ENCODE measurements around the gene STARD8.

Gene STARD8

DNA sequence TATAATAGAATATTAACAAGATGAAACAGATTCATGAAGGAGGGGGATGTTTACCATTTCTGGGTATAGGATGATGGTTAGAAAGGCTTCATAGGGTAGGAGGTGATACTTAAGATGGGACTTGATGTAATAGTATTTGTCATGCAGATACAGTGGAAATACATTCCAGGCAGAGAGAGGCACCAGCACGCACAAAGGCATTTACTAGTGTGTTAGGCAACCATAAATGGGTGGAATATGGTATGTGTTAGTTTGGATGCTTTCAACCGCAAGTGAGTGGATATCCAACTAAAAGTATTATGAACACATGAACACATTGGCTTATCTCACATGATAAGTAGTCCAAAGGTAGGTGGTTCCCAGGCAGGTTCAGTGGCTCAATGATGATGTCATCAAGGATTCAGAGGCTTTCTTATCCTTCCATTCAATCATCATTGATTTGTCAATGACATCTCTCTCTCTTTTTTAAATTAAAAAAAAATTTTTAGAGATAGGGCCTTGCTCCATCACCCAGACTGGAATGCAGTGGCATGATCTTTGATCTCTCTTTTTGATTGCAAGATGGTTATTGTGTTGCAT is 12.7 kb upstream of the STARD8 start:
- no peaks in the 10 kb centered on the region for H3K27me3 ChIP-seq (ENCODE audit: low read depth, low read length)
- no peak overlapping the region for H2AFZ ChIP-seq (ENCODE audit: low read depth, low read length)
- no peak overlapping the region for H3K4me3 ChIP-seq (ENCODE audit: low read length)
- no peaks in the 10 kb centered on the region for H3K79me2 ChIP-seq (ENCODE audit: low read length)
- no peak for TF ChIP-seq EZH2phosphoT487 (IDR thresholded peaks at IDR 0.05; ENCODE audit: low read depth)
- TF ChIP-seq, protein P1, sequence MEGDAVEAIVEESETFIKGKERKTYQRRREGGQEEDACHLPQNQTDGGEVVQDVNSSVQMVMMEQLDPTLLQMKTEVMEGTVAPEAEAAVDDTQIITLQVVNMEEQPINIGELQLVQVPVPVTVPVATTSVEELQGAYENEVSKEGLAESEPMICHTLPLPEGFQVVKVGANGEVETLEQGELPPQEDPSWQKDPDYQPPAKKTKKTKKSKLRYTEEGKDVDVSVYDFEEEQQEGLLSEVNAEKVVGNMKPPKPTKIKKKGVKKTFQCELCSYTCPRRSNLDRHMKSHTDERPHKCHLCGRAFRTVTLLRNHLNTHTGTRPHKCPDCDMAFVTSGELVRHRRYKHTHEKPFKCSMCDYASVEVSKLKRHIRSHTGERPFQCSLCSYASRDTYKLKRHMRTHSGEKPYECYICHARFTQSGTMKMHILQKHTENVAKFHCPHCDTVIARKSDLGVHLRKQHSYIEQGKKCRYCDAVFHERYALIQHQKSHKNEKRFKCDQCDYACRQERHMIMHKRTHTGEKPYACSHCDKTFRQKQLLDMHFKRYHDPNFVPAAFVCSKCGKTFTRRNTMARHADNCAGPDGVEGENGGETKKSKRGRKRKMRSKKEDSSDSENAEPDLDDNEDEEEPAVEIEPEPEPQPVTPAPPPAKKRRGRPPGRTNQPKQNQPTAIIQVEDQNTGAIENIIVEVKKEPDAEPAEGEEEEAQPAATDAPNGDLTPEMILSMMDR (IDR thresholded peaks at IDR 0.05; ENCODE audit: low read depth, low read length): no peak
- H3K9me3 ChIP-seq (ENCODE audit: insufficient read depth, low read length): no peaks in the 10 kb centered on the region
- no peak overlapping the region for H3K4me2 ChIP-seq (ENCODE audit: low read length)
- no peaks in the 10 kb centered on the region for H4K20me1 ChIP-seq (ENCODE audit: insufficient read depth, low read length)
- H3K9ac ChIP-seq (ENCODE audit: low read length): no peak overlapping the region
- no peaks in the 10 kb centered on the region for H3K4me1 ChIP-seq (ENCODE audit: low read length)
- H3K27ac ChIP-seq (ENCODE audit: low read length): no peak overlapping the region
- H3K36me3 ChIP-seq (replicated peaks; ENCODE audit: low read depth, low read length): no peaks in the 10 kb centered on the region

DNA sequence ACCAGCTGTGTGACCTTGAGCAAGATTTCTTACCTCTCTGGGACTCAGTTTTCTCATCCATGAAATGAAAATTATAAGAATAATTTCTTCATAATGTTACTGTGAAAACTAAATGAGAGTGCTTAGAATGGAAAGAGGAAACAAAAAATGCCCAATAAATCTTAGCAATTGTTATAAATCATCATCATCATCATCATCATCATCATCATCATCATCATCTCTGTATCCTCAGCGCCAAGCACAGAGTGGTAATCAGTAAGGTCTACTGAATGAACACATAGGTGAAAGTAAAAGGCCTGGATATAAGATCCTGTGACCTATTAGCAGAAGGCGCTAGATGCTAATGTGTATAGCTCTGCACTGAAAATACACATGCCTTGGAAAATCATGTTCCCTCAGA is 6.8 kb upstream of the STARD8 start:
- H3K4me1 ChIP-seq (ENCODE audit: low read length): no peaks in the 10 kb centered on the region
- no peaks in the 10 kb centered on the region for H3K36me3 ChIP-seq (replicated peaks; ENCODE audit: low read depth, low read length)
- TF ChIP-seq, protein P1 (IDR thresholded peaks at IDR 0.05; ENCODE audit: low read depth, low read length): no peak
- TF ChIP-seq EZH2phosphoT487 (IDR thresholded peaks at IDR 0.05; ENCODE audit: low read depth): no peak
- no peak overlapping the region for H3K4me3 ChIP-seq (ENCODE audit: low read length)
- H4K20me1 ChIP-seq (ENCODE audit: insufficient read depth, low read length): no peaks in the 10 kb centered on the region
- no peak overlapping the region for H3K27ac ChIP-seq (ENCODE audit: low read length)
- no peaks in the 10 kb centered on the region for H3K79me2 ChIP-seq (ENCODE audit: low read length)
- no peaks in the 10 kb centered on the region for H3K27me3 ChIP-seq (ENCODE audit: low read depth, low read length)
- H3K4me2 ChIP-seq (ENCODE audit: low read length): no peak overlapping the region
- H2AFZ ChIP-seq (ENCODE audit: low read depth, low read length): no peak overlapping the region
- H3K9me3 ChIP-seq (ENCODE audit: insufficient read depth, low read length): no peaks in the 10 kb centered on the region
- H3K9ac ChIP-seq (ENCODE audit: low read length): no peak overlapping the region

DNA sequence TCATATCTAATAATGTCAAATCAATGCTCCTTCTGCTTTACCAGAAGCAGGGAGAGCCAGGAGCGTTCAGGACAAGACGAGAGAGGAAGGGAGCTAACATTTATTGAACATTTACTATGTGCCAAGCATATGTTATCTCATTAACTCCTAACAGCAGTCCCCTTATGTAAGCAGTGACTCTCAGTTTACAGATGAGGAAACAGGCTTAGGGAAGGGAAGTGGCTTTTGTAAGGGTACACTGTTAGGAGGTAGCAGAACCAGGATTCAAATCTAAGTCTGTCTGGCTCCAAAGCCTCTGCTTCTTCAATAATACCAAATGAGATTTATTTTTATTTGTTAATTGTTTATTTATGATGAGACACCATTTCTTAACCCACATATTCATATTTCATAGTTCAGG is 2.6 kb upstream of the STARD8 start:
- H3K4me2 ChIP-seq (ENCODE audit: low read length): no peak overlapping the region
- no peak overlapping the region for H3K4me3 ChIP-seq (ENCODE audit: low read length)
- TF ChIP-seq, protein P1 (IDR thresholded peaks at IDR 0.05; ENCODE audit: low read depth, low read length): no peak
- TF ChIP-seq EZH2phosphoT487 (IDR thresholded peaks at IDR 0.05; ENCODE audit: low read depth): no peak
- H4K20me1 ChIP-seq (ENCODE audit: insufficient read depth, low read length): no peaks in the 10 kb centered on the region
- H3K36me3 ChIP-seq (replicated peaks; ENCODE audit: low read depth, low read length): no peaks in the 10 kb centered on the region
- no peaks in the 10 kb centered on the region for H3K4me1 ChIP-seq (ENCODE audit: low read length)
- no peaks in the 10 kb centered on the region for H3K27me3 ChIP-seq (ENCODE audit: low read depth, low read length)
- H3K9me3 ChIP-seq (ENCODE audit: insufficient read depth, low read length): no peaks in the 10 kb centered on the region
- H2AFZ ChIP-seq (ENCODE audit: low read depth, low read length): no peak overlapping the region
- no peak overlapping the region for H3K9ac ChIP-seq (ENCODE audit: low read length)
- H3K79me2 ChIP-seq (ENCODE audit: low read length): no peaks in the 10 kb centered on the region
- H3K27ac ChIP-seq (ENCODE audit: low read length): no peak overlapping the region

DNA sequence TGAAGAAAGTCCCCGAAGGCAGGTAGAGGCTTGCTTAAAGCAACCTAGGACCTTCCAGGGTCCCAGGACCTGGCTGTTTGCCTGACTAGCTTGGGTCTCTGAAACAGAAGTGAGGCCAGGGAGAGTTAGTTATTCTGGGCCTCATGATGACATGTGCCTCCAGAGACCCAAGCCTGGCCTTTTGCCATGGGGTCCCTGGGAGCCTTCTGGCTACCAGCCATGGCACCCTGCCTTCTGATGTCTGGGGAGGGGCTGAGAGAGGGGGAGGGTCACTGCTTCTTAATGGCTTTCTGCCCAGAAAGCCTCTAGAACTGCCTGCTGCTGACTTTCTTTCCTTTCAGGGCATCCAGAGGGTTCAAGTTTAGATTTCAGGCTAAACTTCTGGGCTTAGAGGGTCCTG is 1.0 kb upstream of the STARD8 start:
- no peaks in the 10 kb centered on the region for H3K79me2 ChIP-seq (ENCODE audit: low read length)
- no peak overlapping the region for H3K9ac ChIP-seq (ENCODE audit: low read length)
- no peak overlapping the region for H3K4me2 ChIP-seq (ENCODE audit: low read length)
- H3K4me1 ChIP-seq (ENCODE audit: low read length): no peaks in the 10 kb centered on the region
- no peak overlapping the region for H3K27ac ChIP-seq (ENCODE audit: low read length)
- H2AFZ ChIP-seq (ENCODE audit: low read depth, low read length): no peak overlapping the region
- H3K36me3 ChIP-seq (replicated peaks; ENCODE audit: low read depth, low read length): no peaks in the 10 kb centered on the region
- H3K4me3 ChIP-seq (ENCODE audit: low read length): no peak overlapping the region
- TF ChIP-seq, protein P1 (IDR thresholded peaks at IDR 0.05; ENCODE audit: low read depth, low read length): no peak
- TF ChIP-seq EZH2phosphoT487 (IDR thresholded peaks at IDR 0.05; ENCODE audit: low read depth): no peak
- no peaks in the 10 kb centered on the region for H3K9me3 ChIP-seq (ENCODE audit: insufficient read depth, low read length)
- peaks cover 2% of the 10 kb centered on the region; the same call in 1 of the 2 replicates for H3K27me3 ChIP-seq (ENCODE audit: low read depth, low read length)
- H4K20me1 ChIP-seq (ENCODE audit: insufficient read depth, low read length): no peaks in the 10 kb centered on the region

All from OCI-LY3 (cell line).